GM12801 (cell line): ENCODE results near the gene COL27A1.

Experiments
- TF ChIP-seq, protein P1 (sequence below): IDR thresholded peaks from one replicate; pipeline ENCODE4 v1.5.1; 2011; ENCODE audit warnings: control low read depth; ENCODE audit not compliant: insufficient read length; ENCODE audit errors: extremely low read depth

The COL27A1 gene

DNA sequence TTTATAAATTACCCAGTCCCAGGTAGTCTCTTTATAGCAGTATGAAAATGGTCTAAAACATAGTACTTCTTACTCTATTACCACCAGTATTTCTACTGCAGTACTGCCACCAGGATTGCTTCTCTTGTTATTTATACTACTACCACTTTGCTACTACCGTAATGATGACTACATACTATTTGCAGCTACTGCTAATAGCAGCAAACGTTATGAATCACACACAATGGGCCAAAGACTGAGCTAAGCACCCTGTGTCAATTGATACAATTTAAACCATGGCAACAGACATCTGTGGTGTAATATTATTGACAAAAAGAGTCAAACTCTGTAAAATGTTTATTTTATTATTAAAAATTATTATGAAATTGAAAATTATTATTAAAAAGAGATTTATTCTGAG is 41.0 kb upstream of the COL27A1 start:
- TF ChIP-seq, protein P1, sequence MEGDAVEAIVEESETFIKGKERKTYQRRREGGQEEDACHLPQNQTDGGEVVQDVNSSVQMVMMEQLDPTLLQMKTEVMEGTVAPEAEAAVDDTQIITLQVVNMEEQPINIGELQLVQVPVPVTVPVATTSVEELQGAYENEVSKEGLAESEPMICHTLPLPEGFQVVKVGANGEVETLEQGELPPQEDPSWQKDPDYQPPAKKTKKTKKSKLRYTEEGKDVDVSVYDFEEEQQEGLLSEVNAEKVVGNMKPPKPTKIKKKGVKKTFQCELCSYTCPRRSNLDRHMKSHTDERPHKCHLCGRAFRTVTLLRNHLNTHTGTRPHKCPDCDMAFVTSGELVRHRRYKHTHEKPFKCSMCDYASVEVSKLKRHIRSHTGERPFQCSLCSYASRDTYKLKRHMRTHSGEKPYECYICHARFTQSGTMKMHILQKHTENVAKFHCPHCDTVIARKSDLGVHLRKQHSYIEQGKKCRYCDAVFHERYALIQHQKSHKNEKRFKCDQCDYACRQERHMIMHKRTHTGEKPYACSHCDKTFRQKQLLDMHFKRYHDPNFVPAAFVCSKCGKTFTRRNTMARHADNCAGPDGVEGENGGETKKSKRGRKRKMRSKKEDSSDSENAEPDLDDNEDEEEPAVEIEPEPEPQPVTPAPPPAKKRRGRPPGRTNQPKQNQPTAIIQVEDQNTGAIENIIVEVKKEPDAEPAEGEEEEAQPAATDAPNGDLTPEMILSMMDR = no peak

DNA sequence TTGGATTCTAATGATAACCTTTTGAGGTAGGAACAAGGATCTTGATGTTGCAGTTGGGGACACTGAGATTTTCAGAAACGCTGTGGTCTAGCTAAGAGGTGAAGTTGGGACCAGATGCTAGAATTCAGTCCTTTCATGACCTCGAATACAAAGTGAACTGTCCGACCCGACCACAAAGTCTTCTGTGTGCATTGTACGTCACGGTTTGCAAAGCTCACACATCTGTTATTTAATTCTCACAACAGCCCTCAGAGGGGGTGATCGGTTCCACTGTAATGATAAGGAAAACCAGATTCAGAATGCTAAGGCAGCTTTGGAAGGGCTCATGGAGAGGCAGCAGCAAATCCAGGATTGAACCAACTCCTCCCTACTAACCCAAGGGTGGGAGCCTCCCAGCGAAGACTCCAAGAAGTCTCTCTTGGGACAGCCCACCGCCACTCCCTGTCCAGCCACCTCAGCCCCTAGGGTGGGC is 39.6 kb upstream of the COL27A1 start:
- TF ChIP-seq, protein P1 = no peak

DNA sequence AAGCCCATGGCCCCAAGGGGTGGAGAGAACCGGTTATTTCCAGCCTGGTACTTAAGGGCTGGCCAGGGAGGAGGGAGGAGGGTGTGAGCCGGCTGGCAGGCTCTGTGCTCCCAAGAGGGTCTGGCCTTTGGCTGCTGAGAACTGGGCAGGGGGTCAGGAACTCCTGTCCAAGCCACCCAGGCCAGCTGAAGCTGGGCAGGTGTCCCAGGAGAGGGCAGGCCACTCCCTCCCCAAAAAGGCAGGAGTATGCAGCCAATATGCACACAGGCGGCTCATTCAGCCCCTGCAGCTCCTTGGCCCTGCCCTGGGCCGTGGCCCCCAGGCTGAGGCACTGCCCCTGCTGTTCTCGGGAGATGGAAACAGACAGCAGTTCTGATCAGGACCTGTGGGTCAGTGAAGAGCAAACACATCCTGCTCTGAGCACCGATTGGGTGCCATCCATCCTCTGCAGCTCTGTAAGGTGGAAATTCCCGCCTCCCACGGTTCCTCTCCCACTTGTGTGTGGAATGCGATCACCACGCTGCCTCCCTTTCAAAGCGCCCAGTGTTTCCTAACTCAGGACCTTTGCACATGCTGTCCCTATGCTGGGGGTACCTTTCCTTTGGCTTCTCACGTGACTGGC is 39.1 kb upstream of the COL27A1 start:
- TF ChIP-seq, protein P1 = no peak

DNA sequence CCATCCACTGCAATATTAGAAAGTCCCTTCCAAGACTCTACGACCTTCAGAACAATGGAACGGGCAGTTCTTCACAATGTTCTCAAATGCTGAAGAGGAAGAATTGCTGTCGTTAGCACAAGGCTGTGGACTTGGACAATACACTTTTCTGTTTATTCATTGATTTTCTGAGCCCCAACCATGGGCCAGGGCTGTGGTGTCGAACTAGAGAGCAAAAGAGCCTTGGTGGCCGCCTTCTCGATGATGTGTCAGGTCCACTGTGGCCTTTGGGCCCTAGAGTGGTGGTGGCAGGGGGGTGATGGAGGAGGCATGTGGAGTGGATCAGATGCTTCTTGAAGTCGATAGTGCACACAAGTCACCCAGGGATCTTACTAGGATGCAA is 37.7 kb upstream of the COL27A1 start:
- TF ChIP-seq, protein P1 = no peak

DNA sequence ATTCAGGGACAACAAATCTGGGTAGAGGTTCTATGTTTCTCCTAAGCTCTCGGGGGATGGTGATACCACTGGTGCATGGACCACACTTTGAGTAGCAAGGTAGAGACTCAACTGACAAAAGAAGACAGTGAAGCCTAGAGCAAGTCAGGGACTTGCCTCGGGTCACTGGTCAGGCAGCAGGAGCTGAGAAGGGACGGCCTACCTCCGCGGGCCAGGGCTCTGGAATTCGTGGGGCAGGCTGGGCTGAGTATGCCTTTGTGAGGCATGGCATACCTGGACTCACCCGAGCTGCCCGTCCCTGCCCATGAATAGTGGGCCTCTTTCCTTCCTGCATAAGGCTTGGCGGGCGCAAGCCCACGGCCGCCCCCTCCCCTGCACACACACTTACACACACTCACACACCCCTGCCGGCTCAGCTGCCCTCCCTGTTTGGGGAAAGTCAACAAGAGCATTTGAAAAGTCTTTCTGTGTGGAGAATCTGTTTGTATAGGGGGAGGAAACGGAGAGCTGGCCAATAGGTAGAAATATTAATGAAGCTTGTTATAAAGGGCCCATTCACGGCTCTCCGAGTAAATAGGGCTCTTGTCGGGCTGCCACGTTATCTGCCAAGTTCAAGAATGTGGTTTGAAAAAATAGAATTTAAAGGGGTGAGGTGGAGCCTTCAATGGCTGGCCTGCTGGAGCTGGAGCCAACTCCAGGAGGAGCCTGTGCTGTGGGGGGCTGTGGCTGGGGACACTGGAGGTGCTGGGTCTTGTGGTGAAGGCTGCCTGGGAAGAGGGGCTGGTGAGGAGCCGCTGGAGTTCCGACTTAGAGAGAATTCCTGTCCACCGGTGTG is 37.1 kb upstream of the COL27A1 start:
- TF ChIP-seq, protein P1 = no peak

DNA sequence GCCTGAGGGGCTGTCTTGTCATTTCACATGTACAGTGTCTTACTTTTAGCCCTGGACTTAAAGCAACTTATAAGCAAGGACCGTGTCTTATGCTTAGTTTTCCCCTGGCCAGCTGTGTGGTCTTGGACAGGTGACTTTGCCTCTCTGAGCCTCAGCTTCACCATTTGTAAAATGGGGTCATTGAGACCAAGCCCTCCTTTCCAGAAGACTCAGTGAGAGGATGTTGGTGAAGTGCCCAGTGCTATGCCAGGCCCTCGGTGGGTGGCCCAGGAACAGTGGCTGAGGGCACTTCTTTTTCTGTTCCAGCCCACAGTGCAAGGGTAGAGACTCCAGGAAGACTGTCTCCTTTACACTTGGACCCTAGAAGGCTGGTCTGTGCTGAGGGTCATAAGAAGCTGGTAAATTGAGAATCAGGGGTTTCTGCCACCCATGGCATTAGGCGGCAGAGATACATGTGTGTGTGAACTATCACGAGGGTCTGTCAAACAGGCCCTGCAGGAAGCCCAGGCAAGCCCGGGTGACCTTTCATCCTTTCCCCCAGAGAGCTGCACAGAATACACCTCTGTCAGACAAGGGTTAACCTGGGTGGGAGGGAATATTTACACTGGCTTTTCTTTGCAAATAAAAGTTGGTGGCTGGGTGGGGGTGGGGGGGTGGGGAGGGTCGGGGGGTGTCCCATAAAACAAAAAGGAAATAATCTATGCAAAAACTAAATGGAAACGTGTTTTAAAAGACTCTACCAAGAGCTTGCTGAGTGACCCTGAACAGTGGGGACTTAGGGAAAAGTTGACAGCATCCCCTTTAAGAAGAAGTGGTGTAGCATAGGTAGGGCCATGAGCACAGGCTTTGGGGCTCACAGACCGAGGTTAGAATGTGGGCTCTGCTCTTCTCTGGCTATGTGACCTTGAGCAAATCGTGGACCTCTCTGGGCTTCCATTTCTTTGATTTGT is 35.8 kb upstream of the COL27A1 start:
- TF ChIP-seq, protein P1 = no peak
